ENCODE measurements around the gene RHOT2.
"Not testable (repeated sequence)": the region's sequence is repeated elsewhere in the genome, so short reads cannot be mapped to it uniquely, and the experiment has no call there.

Gene RHOT2

GRCh38 chr16:681746-682427 is 14.0 kb downstream of the RHOT2 start:
- DNase-seq (ENCODE audit: low read depth) = no peak

GRCh38 chr16:682493-683395 is 14.8 kb downstream of the RHOT2 start:
- no peak for DNase-seq (ENCODE audit: low read depth)

GRCh38 chr16:683396-684070 is 15.6 kb downstream of the RHOT2 start:
- no peak for DNase-seq (ENCODE audit: low read depth)

- peak; percentile 97 for DNase-seq (ENCODE audit: low read depth)
Observed at GRCh38 chr16:684071-684794, 16.3 kb downstream of the RHOT2 start, which contains the start of gene JMJD8. JMJD8 (minus strand) TSS chr16:684334; CDS start chr16:684319, 15 bp downstream.

- DNase-seq (ENCODE audit: low read depth) = no peak
Observed at GRCh38 chr16:684961-685696, 17.2 kb downstream of the RHOT2 start.

GRCh38 chr16:685967-686366 is 18.0 kb downstream of the RHOT2 start:
- no peak for DNase-seq (ENCODE audit: low read depth)

- DNase-seq (ENCODE audit: low read depth) = no peak
Observed at GRCh38 chr16:686459-687260, 18.7 kb downstream of the RHOT2 start.

GRCh38 chr16:687499-687898 is 19.6 kb downstream of the RHOT2 start:
- no peak for DNase-seq (ENCODE audit: low read depth)

GRCh38 chr16:689175-689897 is 21.4 kb downstream of the RHOT2 start:
- no peak for DNase-seq (ENCODE audit: low read depth)

- DNase-seq (ENCODE audit: low read depth) = not testable (repeated sequence)
Observed at GRCh38 chr16:691242-691641, 23.3 kb downstream of the RHOT2 start.

- no peak for DNase-seq (ENCODE audit: low read depth)
Observed at GRCh38 chr16:692356-693108, 24.6 kb downstream of the RHOT2 start.

- no peak for DNase-seq (ENCODE audit: low read depth)
Observed at GRCh38 chr16:693364-693763, 25.4 kb downstream of the RHOT2 start.

GRCh38 chr16:693766-694165 is 25.8 kb downstream of the RHOT2 start:
- no peak for DNase-seq (ENCODE audit: low read depth)

- DNase-seq (ENCODE audit: low read depth) = no peak
Observed at GRCh38 chr16:694187-694862, 26.4 kb downstream of the RHOT2 start.

GRCh38 chr16:694863-695354 is 27.0 kb downstream of the RHOT2 start:
- DNase-seq (ENCODE audit: low read depth) = no peak

GRCh38 chr16:695355-696089 is 27.6 kb downstream of the RHOT2 start:
- DNase-seq (ENCODE audit: low read depth) = peak; percentile 52

- DNase-seq (ENCODE audit: low read depth) = no peak
Observed at GRCh38 chr16:698911-699671, 31.2 kb downstream of the RHOT2 start.

All from stimulated activated CD8-positive, alpha-beta memory T cell treated with anti-CD3 and anti-CD28 coated beads, Interleukin-4, amount 100 ng/mL, for 24 hours (primary cell).